ENCODE data around the gene OVCA2. TPM values are rescaled to one million over a fixed set of nuclear protein-coding genes. Genes with fewer than 3 reads are reported as not detected.

The OVCA2 gene
- total RNA-seq, 1 experiment from 2014 or later = 42.5 TPM

DNA sequence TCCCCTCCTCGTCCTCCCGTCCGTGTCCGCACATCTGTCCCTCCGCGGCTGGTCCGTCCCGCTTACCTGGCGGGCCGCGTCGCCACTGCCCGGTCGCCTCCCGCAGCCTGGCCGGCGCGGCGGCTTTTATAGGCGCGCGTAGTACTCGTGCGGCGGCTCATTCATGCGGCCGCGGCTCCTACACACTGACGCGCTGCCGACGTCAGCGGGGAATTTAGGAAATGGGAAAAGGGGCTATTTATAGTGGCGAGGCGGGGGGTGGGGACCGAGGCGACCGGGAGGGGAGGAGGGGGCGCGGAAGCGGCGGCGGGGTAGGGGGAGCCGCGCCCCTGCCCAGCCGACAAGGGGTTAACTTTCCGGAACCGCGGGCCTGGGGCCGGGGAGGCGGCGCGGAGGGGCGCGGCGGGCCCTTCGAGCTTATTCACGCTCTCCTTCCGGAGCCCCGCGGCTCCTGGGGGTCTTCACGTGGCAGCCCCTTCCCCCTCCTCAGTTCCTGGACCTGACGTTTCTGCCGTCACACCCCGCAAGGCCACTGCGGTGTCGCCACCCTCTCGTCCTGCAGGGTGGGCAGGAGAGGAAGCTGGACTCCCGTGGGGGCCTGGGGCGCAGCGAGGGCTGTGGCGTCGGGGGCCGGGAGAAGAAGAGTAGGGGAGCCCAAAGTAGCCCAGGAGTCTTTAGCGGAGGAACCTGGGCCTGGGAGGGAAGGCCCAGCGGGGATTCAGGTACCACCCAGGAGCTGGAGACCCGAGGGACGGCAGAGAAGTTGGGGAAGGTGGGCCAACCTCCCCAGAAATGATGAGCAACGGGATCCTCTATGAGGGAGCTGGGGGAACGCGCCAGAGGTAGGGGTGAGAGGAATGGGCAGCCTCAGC is 9.5 kb downstream of the OVCA2 start:
- ATAC-seq (no peak), DNase-seq (ENCODE audit: low read depth, low spot score) (no peak)
- in situ Hi-C loops (cut with HindIII; ENCODE audit: low pct_unique_long_range_greater_than_20kb, low sequenced_read_pairs) = no loop called here
- Histone ChIP-seq H3K4me3 (ENCODE audit: low read depth in 2 of 2, low read length in 2 of 2) (peak overlapping the region in 1 of 2 experiments; percentile 14; a peak in 1 of 4 replicates), H3K27ac (ENCODE audit: low read length) (no peak overlapping the region), H3K36me3 (ENCODE audit: control insufficient read depth, insufficient read depth, low read length) (no peaks in the 10 kb centered on the region), H3K4me1 (ENCODE audit: control insufficient read depth, insufficient read depth, low read length) (peaks cover 4% of the 10 kb centered on the region; the same call in 1 of the 2 replicates), H3K27me3 (ENCODE audit: control insufficient read depth, insufficient read depth, low read length) (no peaks in the 10 kb centered on the region), H3K9me3 (ENCODE audit: control insufficient read depth, insufficient read depth, low read depth, low read length) (no peaks in the 10 kb centered on the region)
- BruUV-seq (replicated peaks) = no TSS peak
- ChIA-PET POLR2A (interaction anchor here (0.7 kb wide), 1 partner anchor 388 kb away, joined by 3 read pairs; no protein-coding TSS in a partner anchor), CTCF (interaction anchor here (0.6 to 1.7 kb wide), 2 partner anchors 194 to 333 kb away, joined by 3 to 4 read pairs; no protein-coding TSS in a partner anchor)
- intact Hi-C loops (cut with micrococcal nuclease; ENCODE audit: unreplicated experiment) = no loop called here
- TF ChIP-seq TCF7L2 (IDR thresholded peaks at IDR 0.05; ENCODE audit: low read depth, low read length) (no peak), POLR2AphosphoS5 (IDR thresholded peaks at IDR 0.05; ENCODE audit: low read depth, low read length) (no peak), SIN3A (IDR thresholded peaks at IDR 0.05; ENCODE audit: borderline replicate concordance, insufficient read depth, low read depth, low read length) (no peak)

DNA sequence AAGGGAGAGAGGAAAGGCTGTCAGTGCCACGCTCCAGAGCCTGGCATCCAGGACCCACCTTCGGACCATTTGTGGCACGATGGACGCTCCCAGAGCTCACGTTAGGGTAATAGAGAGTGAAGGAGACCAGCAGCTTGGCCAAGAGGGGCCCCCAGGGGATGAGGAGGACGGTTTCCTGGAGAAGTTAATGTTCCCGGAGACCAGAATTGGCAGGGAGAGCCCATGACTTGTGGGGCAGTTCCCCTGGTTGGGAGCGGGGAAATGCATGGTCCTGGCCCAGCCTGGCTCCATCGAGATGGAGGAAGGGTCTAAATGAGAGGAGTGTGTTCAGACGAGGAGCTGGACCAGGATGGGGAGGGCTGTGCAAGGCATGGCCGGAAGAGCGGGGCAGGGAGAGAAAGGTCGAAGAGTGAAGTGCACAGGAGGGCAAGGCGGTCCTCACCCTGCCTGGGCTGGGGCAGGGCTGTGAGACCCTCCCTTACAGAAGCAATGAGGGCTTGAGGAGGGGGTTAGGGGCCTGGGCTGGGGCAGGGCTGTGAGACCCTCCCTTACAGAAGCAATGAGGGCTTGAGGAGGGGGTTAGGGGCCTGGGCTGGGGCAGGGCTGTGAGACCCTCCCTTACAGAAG is 10.2 kb downstream of the OVCA2 start:
- no peaks in the 10 kb centered on the region for H3K36me3 ChIP-seq (ENCODE audit: control insufficient read depth, insufficient read depth, low read length)
- no peak overlapping the region for H3K27ac ChIP-seq (ENCODE audit: low read length)

More for the DNA sequence above, 10.2 kb downstream of the OVCA2 start:
- POLR2A ChIA-PET = no interaction called here
- H3K4me1 ChIP-seq (ENCODE audit: control insufficient read depth, insufficient read depth, low read length) = peaks cover 4% of the 10 kb centered on the region; the same call in 1 of the 2 replicates
- DNase-seq (ENCODE audit: low read depth, low spot score) (no peak), ATAC-seq (no peak)
- BruUV-seq (replicated peaks) = no TSS peak
- CTCF ChIA-PET = interaction anchor here (1.7 kb wide), 1 partner anchor 193 kb away, joined by 4 read pairs; no protein-coding TSS in a partner anchor
- intact Hi-C loops (cut with micrococcal nuclease; ENCODE audit: unreplicated experiment) (no loop called here), in situ Hi-C loops (cut with HindIII; ENCODE audit: low pct_unique_long_range_greater_than_20kb, low sequenced_read_pairs) (no loop called here)
- H3K4me3 ChIP-seq (ENCODE audit: low read depth in 2 of 2, low read length in 2 of 2) = no peak overlapping the region
- no peaks in the 10 kb centered on the region for H3K9me3 ChIP-seq (ENCODE audit: control insufficient read depth, insufficient read depth, low read depth, low read length)
- no peaks in the 10 kb centered on the region for H3K27me3 ChIP-seq (ENCODE audit: control insufficient read depth, insufficient read depth, low read length)
- TF ChIP-seq, protein P1, sequence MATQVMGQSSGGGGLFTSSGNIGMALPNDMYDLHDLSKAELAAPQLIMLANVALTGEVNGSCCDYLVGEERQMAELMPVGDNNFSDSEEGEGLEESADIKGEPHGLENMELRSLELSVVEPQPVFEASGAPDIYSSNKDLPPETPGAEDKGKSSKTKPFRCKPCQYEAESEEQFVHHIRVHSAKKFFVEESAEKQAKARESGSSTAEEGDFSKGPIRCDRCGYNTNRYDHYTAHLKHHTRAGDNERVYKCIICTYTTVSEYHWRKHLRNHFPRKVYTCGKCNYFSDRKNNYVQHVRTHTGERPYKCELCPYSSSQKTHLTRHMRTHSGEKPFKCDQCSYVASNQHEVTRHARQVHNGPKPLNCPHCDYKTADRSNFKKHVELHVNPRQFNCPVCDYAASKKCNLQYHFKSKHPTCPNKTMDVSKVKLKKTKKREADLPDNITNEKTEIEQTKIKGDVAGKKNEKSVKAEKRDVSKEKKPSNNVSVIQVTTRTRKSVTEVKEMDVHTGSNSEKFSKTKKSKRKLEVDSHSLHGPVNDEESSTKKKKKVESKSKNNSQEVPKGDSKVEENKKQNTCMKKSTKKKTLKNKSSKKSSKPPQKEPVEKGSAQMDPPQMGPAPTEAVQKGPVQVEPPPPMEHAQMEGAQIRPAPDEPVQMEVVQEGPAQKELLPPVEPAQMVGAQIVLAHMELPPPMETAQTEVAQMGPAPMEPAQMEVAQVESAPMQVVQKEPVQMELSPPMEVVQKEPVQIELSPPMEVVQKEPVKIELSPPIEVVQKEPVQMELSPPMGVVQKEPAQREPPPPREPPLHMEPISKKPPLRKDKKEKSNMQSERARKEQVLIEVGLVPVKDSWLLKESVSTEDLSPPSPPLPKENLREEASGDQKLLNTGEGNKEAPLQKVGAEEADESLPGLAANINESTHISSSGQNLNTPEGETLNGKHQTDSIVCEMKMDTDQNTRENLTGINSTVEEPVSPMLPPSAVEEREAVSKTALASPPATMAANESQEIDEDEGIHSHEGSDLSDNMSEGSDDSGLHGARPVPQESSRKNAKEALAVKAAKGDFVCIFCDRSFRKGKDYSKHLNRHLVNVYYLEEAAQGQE (IDR thresholded peaks at IDR 0.05; ENCODE audit: insufficient read depth in 1 of 2, low read depth in 2 of 2, low read length in 1 of 2) = no peak
- TF ChIP-seq SIN3A (IDR thresholded peaks at IDR 0.05; ENCODE audit: borderline replicate concordance, insufficient read depth, low read depth, low read length) (no peak), TCF7L2 (IDR thresholded peaks at IDR 0.05; ENCODE audit: low read depth, low read length) (no peak), POLR2AphosphoS5 (IDR thresholded peaks at IDR 0.05; ENCODE audit: low read depth, low read length) (no peak)
- TF ChIP-seq, protein P2, sequence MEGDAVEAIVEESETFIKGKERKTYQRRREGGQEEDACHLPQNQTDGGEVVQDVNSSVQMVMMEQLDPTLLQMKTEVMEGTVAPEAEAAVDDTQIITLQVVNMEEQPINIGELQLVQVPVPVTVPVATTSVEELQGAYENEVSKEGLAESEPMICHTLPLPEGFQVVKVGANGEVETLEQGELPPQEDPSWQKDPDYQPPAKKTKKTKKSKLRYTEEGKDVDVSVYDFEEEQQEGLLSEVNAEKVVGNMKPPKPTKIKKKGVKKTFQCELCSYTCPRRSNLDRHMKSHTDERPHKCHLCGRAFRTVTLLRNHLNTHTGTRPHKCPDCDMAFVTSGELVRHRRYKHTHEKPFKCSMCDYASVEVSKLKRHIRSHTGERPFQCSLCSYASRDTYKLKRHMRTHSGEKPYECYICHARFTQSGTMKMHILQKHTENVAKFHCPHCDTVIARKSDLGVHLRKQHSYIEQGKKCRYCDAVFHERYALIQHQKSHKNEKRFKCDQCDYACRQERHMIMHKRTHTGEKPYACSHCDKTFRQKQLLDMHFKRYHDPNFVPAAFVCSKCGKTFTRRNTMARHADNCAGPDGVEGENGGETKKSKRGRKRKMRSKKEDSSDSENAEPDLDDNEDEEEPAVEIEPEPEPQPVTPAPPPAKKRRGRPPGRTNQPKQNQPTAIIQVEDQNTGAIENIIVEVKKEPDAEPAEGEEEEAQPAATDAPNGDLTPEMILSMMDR (IDR thresholded peaks at IDR 0.05) = no peak
